ENCODE data around the gene SERPINE1.

The SERPINE1 gene

GRCh38 chr7:101170617-101171441 is 43.9 kb downstream of the SERPINE1 start:
- DNase-seq = no peak

DNA sequence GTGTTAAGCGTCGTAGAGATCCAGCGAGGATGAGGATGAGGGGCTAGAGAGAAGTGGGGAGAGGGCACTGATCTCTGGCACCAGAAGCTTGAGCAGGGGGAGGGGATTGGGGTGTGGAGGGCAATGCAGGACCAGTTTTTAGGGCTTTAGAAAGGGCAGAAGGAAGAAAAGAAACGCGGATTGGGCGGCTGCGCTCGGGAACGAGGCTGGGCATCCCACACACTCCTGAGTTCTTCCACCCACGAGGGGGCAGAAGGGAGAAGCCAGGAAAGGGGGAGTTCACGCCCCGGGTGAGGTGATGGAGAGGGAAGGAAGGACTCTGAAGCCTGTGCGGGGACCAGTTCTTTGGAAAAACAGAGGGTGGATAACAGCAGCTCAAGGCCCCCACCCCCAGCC is 44.5 kb downstream of the SERPINE1 start:
- DNase-seq = no peak

- DNase-seq = no peak
Observed at GRCh38 chr7:101172005-101172853, 45.3 kb downstream of the SERPINE1 start.

DNA sequence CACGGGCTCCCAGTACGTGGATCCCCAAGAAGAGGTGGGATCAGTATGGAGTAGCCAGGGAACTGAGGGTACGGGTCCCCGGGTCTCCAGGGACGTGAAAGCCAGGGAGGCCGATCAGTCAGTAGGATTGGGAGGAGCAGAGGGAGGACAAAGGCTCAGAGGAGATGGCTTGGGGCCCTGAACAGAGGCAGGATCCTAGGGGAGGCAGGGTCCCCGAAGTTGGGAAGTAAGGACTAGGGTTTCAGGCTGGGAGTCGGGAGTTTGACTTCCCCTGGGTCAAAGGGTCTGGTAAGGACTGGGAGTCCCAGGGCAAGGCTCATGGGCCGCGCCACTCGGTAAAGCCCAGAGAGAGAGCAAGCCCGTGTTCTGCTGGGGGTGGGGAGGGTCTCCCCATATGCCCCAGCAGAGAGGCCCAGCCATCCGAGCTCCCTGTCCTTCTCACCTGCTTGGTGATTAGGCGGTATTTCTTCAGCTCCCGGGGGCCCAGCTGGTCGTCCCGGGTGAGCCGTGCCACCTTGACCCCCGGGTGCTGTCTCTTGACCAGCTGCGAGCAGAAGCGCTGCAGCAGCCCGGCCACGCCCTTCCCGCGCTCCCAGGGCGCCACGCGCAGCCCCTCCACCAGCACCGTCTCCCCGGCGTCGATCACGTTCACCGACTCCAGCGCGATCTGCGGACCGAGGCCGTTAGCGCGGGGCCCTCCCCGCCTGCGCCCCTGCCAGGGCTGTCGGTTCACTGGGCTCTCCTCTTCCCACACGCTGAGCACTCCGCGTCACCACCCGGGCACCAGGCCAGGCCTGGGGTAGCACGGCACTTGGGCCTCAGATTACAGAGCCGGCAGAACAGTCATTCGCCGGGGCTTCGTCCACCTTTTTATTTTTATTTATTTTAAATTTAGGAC is 46.2 kb downstream of the SERPINE1 start:
- no peak for DNase-seq

- peak; percentile 34 for DNase-seq
Observed at GRCh38 chr7:101173752-101174244, 46.9 kb downstream of the SERPINE1 start.

GRCh38 chr7:101174322-101174854 is 47.5 kb downstream of the SERPINE1 start:
- DNase-seq = no peak

GRCh38 chr7:101175664-101176063 is 48.8 kb downstream of the SERPINE1 start:
- no peak for DNase-seq

DNA sequence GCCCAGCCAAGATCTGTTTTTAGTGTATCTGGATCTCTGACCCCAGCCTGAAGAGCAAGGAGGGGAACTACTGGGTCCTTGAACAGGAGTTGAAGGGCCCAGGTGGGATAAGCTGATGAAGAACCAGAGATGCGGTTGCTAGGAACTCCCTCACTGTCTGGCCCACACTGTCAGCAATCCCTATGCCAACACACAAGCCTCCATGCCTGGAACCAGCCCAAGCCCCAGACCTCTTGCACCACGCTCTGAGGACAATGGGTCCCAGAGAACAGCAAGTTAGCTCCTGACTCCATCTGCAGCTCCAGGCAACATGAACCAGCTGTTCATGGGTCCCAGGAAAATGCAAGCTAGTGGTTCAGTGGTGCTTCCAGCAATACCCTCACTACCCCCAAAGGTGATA is 50.7 kb downstream of the SERPINE1 start:
- DNase-seq = no peak

- no peak for DNase-seq
Observed at GRCh38 chr7:101179117-101179516, 52.2 kb downstream of the SERPINE1 start.

DNA sequence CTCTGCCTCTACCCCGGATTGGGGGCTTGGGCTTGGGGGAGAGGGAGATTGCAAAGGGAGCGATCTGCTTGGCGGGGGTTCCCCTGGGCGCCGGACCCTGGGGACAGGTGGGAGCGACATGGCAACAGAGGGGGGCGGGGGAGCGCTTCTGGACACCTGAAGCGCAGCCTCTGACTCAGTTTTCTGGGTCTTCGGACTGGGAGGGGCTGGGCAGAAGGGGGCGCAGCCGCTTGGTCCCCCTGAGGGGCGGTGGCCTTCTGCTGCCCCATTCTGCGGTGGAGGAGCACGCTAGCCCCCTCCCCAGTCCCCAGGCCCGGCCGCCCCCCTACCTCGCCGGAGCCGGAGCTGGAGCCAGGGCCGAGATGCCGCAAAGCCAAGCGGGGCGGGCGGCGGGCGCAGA is 52.8 kb downstream of the SERPINE1 start:
- DNase-seq = no peak

- DNase-seq = no peak
Observed at GRCh38 chr7:101180130-101180755, 53.3 kb downstream of the SERPINE1 start, which contains the start of gene NAT16. Gene NAT16, minus strand, starts transcription at chr7:101180293. Its CDS starts 5,486 bp downstream, at chr7:101174807.

DNA sequence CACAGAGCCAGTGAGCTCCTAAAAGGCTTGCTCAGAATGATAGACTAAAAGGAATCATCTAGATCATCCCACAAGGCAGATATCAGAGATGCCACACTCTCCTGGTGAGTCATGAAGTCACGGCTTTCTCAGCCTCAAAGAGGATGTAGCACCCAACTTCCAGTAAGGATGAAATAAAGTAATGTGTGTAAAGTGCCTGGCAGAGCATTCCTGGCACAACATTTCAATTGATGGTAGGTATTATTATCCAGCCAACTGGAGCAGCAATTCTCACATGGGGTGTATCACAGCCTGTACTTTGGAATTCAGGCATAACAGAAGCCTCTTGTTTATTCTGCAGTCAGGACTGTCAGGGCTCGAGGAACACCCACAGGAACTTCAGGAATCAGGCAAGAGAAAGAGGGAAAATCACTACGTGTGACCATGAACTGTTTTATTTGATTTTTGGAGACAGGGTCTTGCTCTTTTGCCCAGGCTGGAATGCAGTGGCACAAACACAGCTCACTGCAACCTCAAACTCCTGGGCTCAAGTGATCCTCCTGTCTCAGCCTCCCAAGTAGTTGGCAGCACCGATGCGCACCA is 58.4 kb downstream of the SERPINE1 start:
- no peak for DNase-seq

DNA sequence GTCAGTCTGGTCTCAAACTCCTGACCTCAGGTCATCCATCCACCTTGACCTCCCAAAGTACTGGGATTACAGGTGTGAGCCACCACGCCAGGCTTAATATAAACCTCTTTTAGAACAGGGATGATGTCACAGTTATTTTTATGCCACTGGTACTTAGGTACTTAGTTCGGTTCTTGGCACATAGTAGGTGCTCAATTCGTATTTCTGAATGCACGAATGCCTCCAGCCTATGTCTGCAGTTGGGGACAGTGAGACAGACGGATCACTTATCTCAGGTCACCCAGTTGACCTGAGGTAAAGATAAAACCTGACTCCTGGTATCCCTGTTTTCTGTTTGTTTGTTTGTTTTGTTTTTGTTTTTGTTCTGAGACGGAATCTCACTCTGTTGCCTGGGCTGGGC is 59.3 kb downstream of the SERPINE1 start:
- no peak for DNase-seq

GRCh38 chr7:101186844-101187428 is 60.0 kb downstream of the SERPINE1 start:
- DNase-seq = no peak
